VCaP (cell line): ENCODE measurements around the gene SSNA1.
A peak's percentile ranks its signal among the peaks of the same experiment; 100 is the strongest.

Source experiments
- H3K27ac ChIP-seq: fragments of 450-650 bp; 2 replicates; pipeline ENCODE4 v1.5.1; 2017
- TF ChIP-seq, protein P1 (sequence below): fragments of 450-650 bp; conservative IDR thresholded peaks from 2 replicates; pipeline ENCODE4 v1.5.1; 2017; ENCODE audit warnings: mild to moderate bottlenecking, moderate library complexity

The SSNA1 gene

GRCh38 chr9:137183980-137184595 is 4.4 kb upstream of the SSNA1 start:
- TF ChIP-seq, protein P1, sequence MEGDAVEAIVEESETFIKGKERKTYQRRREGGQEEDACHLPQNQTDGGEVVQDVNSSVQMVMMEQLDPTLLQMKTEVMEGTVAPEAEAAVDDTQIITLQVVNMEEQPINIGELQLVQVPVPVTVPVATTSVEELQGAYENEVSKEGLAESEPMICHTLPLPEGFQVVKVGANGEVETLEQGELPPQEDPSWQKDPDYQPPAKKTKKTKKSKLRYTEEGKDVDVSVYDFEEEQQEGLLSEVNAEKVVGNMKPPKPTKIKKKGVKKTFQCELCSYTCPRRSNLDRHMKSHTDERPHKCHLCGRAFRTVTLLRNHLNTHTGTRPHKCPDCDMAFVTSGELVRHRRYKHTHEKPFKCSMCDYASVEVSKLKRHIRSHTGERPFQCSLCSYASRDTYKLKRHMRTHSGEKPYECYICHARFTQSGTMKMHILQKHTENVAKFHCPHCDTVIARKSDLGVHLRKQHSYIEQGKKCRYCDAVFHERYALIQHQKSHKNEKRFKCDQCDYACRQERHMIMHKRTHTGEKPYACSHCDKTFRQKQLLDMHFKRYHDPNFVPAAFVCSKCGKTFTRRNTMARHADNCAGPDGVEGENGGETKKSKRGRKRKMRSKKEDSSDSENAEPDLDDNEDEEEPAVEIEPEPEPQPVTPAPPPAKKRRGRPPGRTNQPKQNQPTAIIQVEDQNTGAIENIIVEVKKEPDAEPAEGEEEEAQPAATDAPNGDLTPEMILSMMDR = no peak
- no peak overlapping the region for H3K27ac ChIP-seq

DNA sequence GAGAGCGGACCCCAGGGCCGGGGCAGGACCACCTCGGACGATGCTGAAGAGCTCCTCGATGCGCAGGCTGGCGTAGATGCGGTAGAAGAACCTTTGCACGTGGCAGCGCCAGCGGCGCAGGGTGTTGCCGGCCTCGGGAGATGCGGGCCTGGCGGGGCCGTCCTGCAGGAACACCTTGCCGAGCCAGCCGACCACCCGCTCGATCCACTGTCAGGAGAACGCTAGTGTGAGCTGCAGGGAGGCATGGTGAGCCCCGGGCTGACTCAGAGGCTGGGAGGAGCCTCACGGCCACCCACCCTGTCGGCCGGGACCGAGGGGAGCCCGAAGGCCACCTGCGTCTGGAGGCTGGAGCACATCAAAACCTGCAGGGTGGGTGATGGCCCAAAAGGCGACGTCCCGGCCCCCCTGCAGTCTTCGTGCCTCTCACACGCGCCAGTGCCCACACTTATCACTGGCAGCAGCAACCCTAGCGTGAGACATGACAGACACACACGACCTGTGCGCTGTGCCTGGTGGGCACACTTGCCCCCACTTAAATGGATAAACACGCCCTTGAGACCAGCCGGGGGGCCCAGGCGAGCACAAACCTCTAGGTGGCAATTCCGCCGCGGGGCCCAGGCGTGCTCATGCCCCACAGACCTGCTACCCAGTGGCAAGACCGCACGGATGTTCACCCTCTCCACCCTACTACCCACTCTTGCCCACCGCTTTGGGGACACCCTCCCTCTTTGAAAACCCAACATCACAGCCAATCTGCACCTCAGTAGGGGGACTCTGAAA is 3.4 kb upstream of the SSNA1 start:
- TF ChIP-seq, protein P1 = no peak
- H3K27ac ChIP-seq = no peak overlapping the region

DNA sequence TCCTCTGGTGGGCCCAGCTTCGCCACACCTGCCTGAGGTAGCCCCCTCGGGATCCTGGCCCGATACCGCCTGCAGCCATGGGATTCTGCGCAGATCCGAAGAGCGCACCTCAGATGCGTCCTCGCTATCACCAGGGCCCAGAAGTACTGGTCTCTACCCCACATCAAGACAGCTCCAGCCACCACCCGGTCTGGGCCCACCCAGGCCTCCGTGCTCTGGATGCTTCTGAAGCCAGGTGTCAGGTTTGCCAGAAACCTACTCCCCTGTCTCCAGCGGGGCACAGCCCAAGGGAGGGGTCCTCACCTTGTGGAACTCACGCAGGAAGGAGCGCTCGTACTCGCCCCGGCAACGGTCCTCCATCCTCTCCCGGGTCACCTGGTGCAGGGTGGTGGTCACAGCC is 2.6 kb upstream of the SSNA1 start:
- TF ChIP-seq, protein P1 = no peak
- peak overlapping the region; percentile 16; the same call in 1 of the 2 replicates for H3K27ac ChIP-seq

GRCh38 chr9:137186385-137186784 is 2.1 kb upstream of the SSNA1 start:
- TF ChIP-seq, protein P1 = no peak

DNA sequence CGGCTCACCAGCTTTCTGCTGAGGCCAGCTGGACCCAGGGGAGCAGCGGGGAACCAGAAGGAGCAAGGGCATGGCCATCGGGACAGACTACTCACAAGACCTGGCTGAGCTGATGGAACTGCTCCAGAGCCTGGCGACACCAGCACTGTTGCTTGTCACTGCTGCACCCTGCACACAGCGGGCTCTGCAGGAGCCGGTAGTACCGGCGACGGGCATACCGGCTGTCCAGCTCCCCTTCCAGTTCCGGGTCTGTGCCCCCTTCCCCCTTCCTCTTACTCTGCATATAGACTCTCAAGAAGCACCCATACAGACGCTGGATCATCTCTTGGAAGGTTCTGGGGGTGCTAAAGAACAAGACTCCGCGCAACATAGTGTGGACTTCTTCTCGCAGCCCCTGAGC is 1.1 kb upstream of the SSNA1 start:
- TF ChIP-seq, protein P1 = no peak
- H3K27ac ChIP-seq = peak overlapping the region; percentile 97; the same call in 1 of the 2 replicates

More at GRCh38 chr9:137186385-137186784, 2.1 kb upstream of the SSNA1 start:
- peak overlapping the region; percentile 16; the same call in 1 of the 2 replicates for H3K27ac ChIP-seq

DNA sequence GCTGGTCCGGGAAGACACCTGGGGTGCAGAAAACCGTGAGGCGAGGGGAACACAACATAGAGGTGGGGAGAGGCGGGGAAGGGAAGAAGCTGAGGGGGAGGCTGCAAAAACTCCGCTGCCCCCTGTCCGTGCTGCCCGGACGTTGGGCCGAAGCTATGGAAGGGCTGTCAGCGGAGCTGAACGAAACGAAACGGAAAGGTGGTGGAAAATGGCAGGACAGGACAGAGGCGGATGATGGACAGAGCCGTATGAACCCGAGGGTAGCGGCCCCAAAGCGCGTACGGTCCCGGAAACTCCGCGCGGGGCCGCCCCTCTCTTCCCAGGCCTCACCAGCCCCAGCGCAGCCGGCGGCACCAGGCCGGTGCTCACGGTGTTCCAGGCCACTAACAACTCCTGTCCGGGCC is 388 bp upstream of the SSNA1 start:
- peak overlapping the region; percentile 97 for H3K27ac ChIP-seq
- TF ChIP-seq, protein P1 = no peak
